ENCODE results near the gene SLC24A4.

The SLC24A4 gene, protein sequence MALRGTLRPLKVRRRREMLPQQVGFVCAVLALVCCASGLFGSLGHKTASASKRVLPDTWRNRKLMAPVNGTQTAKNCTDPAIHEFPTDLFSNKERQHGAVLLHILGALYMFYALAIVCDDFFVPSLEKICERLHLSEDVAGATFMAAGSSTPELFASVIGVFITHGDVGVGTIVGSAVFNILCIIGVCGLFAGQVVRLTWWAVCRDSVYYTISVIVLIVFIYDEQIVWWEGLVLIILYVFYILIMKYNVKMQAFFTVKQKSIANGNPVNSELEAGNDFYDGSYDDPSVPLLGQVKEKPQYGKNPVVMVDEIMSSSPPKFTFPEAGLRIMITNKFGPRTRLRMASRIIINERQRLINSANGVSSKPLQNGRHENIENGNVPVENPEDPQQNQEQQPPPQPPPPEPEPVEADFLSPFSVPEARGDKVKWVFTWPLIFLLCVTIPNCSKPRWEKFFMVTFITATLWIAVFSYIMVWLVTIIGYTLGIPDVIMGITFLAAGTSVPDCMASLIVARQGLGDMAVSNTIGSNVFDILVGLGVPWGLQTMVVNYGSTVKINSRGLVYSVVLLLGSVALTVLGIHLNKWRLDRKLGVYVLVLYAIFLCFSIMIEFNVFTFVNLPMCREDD

DNA sequence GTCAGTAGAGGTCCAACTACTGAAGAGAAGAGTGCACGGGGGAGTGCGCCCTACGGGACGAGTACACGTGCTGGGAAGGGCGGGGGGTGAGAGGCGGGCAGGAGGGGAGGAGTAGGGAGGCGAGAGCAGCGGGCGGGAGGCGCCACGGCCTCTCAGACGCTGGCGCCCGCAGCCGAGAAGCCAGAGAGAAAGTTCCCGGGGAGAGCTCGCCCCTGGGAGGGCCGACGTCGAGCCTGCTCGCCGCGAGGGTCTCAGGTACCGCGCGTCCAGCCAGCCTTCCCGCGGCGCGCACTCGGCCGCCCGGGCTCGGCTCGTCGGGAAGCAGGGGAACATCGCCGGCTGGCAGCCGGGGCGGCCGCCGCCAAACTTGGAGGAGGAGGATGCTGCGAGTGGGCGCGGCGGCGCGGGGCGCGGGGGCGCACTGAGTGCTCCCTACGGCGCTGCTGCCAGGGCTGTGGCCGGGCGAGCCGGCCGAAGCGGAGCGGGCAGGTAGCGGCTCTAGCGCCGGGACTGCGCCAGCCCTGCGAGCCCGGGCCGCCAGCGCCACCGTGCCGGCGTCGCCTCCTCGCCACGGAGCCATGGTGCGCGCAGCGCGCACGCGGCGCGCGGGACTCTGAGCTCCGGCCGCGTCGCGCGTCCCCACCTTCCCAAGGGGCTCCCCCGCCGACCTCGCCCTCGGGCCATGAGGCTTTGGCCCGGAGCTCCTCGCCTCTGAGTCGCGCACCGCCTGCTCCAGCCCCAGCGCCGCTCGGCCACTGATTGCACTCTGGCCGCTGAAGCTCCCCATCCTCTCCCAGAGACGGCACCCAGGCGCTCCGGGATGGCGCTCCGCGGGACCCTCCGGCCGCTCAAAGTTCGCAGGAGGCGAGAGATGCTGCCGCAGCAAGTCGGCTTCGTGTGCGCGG is at the start of gene SLC24A4:
Gene SLC24A4, plus strand, starts transcription at position 155 of the 905 bp plus-strand sequence. Its CDS starts 666 bp downstream, at position 821.
- FAIRE-seq (no peak), DNase-seq (ENCODE audit: low spot score) (no peak)

DNA sequence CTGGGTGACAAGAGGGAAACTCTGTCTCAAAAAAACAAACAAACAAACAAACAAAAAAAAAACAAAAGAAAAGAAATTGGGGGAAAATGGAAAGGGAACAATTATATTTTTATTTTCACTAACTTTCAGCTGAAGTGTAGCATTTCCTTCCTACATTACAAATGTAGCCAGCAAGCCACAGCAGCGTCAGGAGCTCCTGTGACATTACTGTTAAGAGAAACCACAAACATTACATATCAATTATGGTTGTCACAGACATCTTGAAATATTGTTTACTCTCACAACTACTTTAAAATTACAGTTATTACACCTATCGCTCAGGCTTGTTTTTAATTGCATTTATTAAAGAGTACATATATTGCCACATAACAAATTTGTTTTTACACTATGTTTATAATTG is 49.8 kb upstream of the SLC24A4 start:
- FAIRE-seq (no peak), DNase-seq (ENCODE audit: low spot score) (no peak)

DNA sequence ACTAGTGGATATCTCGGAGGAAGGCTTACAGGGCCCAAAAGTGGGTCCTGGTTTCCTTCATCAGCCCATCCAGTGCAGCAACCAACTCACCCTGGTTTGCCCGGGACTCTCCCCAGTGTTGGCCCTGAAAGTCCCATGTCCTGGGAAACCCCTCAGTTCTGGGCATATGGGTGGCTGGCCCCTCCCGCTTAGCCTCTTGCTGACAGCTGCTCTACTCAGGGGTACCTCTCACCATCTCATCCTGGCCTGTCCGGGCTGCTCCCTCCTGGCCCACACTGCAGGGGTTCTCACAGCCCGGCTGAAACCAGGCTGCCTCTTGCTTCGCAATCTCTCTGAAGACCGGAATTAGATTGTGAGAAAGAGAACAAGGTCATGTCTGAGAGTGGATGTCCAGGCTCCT is 48.9 kb upstream of the SLC24A4 start:
- DNase-seq (ENCODE audit: low spot score) (no peak), FAIRE-seq (no peak)

DNA sequence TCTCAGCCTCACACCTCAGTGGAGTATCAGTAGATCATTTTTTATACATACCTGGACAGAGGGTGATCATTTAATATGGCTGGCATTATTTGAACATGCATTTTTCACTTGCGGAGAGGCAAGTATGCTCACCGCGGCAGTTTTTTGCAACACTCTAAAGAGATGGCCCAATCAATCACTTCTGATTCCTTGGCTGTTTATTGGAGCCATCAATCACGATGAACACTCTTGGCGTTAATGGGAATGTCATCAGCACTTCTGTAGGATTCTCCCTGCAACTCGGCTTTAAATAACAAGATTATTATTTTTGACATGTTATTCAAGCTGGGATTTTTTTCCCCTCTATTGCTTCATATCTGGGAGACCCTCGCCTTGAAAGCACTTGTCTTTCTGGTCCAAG is 46.9 kb upstream of the SLC24A4 start:
- no peak for DNase-seq (ENCODE audit: low spot score)
- FAIRE-seq, result no peak

DNA sequence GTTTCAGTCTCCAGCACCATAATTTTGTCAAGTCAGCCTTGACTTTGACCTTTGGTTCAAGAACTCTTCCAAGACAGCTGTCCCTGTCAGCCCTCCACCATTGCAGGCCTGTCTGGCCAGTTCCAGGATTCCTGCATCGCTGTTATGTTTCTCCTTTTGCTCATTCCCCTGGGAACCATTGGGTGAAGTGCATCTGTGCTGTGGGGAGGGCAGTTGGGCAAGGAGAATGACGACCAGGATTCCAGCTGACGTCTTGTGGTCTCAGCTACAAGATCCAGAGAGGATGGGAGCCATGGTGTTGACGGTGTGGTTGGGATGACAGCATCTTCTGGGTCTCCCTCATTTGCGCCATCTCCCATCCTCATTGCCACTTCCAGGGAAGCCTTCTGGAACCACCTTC is 45.9 kb upstream of the SLC24A4 start:
- FAIRE-seq (no peak), DNase-seq (ENCODE audit: low spot score) (no peak)

DNA sequence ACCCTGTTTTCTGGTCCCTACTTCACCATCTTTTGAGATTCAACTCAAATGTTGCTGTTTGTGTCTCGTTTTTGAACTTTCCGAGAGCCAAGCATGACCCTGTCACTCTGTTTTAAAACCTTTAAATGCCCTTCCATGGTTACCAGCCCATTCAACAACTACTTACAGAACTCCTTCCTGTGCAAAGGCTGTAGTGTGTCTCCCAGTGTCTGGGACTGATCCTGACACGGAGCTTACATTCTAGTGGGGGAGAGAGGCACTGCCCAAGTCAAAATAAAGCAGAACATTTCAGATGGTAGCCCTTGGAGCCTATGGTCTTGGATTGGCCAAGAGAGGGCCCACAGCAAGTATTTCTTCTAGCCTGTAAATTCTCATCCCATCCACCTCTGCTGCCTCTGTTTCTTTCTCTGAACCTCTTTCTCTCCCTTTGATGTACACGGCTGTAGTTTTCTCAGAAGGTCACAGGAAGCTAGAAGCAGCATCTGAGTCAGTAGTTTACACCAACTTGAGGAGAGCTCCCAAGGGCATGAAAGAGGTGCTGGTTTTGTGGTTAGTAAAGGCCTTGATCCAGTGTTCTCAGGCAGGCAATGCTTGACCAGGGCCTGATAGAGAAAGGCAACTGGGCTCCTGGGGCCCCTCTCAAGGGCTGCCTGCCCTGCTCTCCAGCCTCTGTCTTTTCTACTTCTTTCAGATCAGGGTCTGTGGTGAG is 42.3 kb upstream of the SLC24A4 start:
- FAIRE-seq, result no peak

DNA sequence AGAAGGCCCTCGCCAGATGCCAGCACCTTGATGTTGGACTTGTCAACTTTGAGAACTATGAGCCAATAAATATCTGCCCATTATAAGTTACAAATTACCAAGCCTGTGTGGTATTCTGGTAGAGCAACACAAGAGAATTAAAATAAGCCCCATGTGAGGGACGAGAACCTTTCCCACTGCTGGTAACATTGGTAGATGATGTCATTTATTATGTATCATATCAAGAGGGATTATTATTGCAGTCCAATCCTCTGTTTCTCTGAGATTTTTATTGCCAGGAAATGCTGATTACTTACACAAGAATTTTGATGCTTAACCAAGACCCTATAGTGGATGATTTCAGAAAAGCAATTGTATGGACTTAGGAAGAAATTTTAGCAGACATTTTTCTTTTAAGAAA is 40.3 kb upstream of the SLC24A4 start:
- FAIRE-seq (no peak), DNase-seq (ENCODE audit: low spot score) (no peak)

More for the DNA sequence above, 42.3 kb upstream of the SLC24A4 start:
- no peak for DNase-seq (ENCODE audit: low spot score)

DNA sequence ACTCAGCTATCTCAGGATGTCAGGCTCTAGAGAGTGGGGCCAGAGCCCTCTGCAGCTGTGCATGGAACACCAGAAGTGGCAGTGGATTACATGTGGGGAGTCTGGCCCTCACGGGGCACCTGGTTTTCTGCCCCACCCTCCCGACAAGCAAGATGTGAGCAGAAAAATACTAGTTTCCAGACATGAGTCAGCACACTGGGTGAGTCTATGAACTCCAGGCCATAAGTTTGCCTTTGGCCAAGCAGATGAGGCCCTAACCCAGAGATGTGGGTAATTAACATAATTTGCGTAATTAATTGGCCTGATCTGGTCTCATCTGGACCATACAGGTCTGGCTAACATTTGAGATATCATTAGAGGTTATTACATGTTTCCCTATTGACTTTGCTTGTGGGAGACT is 37.7 kb upstream of the SLC24A4 start:
- FAIRE-seq, result no peak

DNA sequence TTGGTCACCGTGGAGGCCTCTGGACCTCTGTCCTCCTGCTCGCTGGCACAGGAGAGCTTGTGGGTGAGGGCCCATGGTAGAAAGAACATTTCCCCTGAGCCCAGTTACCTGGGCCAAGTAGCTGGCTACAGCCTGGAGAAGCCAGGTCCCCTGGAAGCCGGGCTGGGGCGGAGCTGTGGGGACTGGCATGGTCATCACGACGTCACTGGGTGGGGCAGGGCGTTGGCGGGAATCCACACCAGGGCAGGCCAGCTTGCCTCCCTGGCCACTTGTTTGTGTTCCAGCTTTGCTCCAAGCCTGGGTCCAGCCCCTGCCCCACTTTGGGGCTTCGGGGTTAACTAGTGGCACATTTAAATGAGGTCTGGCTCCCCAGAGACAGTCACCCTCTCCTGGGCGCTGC is 35.0 kb upstream of the SLC24A4 start:
- no peak for DNase-seq (ENCODE audit: low spot score)
- no peak for FAIRE-seq

More for the DNA sequence above, 37.7 kb upstream of the SLC24A4 start:
- no peak for DNase-seq (ENCODE audit: low spot score)

DNA sequence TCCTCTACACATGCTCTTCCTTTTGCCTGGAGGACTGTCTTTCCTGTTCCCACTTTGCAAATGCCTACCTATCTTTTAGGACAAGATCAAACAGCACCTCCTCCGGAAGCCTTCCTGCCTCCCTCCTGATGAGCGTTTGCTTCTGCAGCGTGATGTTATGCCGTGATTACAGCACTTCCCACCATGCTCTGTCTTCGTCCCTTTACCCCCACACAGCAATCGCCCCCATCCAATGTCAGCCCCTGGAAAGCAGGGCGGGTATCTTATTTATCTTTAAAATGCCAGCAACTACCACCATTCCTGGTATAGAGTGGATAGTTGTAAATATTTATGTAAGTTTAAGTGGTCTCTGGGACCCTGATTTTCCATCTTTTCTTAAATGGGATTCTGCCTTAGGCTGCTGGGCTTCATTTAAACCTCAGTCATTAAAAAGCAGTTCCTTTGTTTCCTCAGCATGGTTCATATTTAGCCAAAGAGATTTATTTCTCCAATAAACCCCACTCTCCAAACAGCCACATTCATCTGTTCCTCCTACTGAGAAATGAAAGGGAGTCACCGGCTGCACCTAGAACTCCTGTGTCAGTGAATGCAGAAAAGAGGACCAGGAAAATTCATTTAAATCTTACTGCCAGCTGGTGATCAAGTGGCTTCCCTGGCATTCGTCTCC is 33.8 kb upstream of the SLC24A4 start:
- FAIRE-seq (no peak), DNase-seq (ENCODE audit: low spot score) (no peak)

DNA sequence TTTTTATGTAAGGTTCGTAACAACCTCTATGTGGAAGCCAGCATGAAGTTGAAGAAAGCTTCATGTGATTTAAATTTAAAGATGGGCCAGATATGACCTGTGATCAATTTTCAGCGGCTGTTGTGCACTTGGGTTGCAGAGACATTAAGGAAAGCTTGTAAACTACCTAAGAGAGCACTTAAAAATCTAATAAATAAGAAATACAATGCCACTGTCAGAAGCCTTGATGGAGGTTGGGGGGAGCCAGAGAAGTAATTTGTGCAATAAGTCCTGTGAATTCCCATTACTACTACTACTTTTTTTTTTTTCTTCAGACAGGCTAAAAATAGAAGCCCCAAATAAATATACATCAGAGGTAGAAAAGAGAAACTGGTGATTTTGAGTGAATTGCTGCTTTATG is 30.3 kb upstream of the SLC24A4 start:
- no peak for DNase-seq (ENCODE audit: low spot score)
- FAIRE-seq, result no peak

DNA sequence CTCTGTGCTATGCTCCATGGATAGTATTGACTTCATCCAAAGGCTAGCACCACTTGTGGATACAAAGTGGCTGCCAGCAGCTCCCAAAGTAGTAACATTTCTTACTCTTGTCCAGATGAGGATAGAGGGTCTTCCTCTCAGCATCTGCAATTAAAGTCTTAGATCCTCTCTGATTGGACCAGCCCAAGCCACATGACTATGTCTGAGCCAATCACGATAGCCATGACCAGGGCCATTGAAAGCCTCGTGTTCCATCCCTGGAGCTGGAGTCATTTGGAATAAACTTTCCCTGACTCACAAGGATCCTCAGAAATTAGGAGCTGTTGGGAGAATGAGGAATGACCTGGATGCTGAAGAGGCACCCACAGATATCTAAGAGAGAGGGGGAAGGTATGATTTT is 28.5 kb upstream of the SLC24A4 start:
- no peak for FAIRE-seq
- DNase-seq (ENCODE audit: low spot score), result no peak

DNA sequence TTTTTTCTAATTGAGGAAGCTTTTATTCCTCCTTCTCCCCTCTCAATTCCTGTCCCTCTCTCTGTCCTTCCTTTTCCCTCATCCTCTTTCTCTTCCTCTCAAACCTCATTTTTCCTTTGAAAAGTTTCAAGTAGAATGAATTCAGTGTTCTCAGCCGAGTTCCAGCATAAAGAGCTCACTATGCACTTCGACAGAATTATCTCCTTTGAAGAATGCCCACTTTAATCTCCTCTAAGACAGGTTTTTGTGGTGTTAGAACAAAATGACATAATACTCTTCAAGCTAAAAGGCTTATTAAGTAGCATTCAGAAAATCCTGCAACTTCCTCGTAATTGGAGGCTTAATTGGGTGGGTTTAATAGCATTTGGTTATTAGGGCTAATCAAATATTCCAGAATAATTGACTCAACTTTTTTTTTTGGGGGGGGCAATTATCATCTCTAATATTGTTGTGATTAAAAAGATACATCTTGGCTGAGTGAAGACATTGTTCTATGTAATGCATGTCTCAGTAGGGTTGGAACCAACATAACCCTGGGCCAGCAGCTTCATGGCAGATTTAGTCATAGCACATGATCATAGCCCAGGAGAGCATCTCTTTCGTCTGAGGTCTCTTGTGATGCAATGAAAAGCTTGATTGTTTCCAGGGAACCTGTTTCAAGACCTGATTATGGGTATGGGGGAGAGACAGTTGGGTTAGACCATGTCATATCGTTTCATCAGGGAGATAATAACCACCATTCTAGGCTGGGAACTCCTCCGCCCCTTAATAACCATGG is 25.0 kb upstream of the SLC24A4 start:
- FAIRE-seq, result no peak
- DNase-seq (ENCODE audit: low spot score), result no peak

DNA sequence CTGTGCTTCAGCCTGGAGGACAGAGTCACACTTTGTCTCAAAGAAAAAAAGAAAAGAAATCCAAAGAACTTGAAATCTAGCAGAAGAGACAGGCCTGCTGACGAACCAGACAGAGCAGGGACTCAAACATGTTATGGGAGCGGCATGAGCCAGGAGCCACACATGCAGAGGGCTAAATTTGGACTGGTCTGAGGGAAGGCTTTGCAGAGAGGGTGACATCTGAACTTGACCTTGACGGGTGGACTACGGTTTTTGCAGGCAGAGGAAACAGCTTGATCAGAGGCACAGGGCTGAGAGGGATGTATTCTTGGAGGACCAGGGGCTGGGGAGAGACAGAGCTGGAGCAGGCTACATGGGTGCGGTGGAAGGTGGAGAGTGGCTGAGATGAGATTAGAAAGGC is 20.5 kb upstream of the SLC24A4 start:
- FAIRE-seq (no peak), DNase-seq (ENCODE audit: low spot score) (no peak)

DNA sequence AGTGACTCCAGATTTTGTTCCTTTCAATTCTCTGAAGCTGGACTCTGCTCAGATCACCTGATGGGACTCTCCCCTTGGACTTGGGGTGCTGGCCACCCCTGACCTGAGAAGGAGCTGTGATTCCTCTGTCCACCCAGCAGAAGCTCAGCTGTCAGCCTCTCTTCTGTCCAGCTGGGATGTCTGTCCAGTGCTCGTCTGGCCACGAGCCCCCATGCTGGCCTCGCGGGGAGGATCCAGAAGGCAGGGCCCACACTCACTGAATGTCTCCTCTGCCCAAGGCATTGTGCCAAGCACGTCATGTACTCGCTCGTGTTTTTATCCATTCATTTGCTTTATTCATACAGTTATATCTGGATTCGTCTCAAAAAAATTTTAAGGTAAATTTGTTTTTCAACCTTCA is 14.2 kb upstream of the SLC24A4 start:
- FAIRE-seq (no peak), DNase-seq (ENCODE audit: low spot score) (no peak)

DNA sequence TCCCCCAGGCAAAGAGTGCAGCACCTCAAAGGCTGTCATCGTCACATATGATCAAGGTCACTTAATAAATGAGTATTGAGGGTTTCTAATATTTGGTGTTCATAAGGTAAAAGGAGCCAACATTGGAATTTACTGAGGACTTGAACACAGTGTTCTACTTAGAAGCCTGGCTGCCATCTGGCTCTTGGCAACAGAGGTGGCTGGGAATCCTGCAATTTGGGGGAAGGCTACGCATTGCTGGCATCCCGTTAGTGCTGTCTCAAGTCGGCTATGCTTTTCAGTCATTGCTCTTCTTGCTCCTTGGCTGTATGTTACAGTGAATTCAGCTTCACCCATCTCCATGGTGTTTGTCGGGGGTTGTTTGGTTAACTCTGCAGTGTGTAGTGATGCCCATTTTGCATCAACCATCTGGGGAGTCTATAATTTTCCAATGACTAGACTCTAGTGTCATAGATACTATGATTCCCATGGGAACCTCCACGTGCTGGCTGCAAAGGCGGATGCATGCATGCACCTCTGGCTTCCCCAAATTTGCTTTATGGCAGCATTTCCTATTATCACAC is 12.9 kb upstream of the SLC24A4 start:
- DNase-seq (ENCODE audit: low spot score), result no peak
- no peak for FAIRE-seq

DNA sequence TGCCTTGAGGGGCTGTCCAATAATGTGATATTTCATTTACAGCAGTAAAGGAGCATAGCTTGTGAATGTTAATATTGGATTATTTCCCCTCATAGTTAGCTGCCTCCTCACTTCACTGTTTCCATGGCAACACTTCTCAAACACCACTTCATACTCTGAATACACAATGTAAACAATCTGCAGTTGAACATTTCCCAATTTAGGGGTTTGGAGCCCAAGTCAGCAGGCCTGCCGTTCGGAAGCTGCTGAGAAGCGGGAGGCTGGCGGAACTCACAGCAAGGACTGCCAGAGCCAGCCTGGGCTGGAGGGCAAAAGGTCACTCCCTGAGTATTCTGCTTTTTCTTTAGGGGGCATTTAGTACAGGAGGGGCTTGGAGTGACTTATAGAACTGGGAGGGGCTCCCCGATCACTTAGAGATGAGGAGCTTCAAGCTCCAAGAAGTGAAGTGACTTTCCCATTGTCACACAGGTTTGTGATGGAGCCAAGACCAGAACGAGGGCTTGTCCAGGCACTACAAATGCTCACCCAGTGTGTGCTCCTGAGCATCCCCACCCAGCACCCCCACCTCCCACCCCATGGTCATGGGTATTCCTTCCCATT is 12.1 kb upstream of the SLC24A4 start:
- FAIRE-seq (no peak), DNase-seq (ENCODE audit: low spot score) (no peak)

DNA sequence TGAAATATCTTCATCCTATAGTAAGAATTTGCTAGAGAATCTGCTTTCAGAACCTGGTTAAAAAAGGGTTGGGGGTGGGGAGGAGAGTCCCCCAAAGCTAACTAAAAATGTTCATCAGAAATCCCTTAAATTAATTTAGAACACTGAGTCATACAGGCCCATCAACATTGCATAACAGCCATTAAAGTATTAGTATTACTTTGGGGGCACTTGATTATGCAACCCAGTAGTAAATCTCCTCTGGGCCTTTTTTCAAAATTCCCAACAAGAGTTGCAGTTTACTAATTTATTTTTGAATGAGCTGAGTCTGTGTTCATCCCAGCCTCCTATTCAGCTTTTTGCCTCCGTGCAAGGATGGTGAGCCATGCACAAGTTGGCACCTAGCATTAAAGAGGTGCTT is 8.8 kb upstream of the SLC24A4 start:
- no peak for FAIRE-seq
- DNase-seq (ENCODE audit: low spot score), result no peak

DNA sequence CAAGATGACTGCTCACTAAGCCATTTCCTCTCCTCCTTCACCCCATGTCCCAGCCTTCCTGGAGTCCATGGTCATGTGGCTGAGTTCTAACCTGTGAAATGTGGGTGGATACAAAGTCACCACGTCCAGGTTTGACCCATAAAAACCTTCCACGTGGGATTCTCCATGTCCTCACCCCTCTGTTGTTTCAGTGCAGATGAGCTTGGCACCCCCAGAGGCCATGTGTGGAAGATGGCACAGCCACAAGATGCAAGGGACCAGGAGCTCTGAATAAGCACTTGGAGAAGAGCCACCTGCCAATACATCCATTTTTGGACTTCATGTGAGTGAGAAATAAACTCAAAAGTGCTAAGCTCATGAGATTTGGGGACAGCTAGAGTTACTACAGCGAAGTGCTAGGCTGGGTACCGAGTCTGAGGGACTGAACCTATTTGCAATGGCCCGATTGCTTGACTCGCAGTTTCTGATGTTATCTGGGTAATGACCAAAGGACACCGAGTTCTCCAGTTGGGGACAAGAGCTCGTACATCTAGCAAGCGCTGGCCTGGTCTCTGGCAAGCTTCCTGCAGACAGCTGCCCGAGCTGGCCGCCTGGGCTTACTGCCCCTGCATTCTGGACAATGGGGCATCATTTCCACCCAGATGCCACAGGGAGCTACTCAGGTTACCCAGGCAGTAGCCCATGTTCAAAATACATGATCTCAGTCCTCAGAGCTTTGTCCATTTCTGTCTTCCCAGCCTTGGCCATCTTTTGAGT is 7.7 kb upstream of the SLC24A4 start:
- FAIRE-seq, result no peak
- DNase-seq (ENCODE audit: low spot score), result no peak

Data from RCC 7860 (cell line).